GM12878 (cell line): ENCODE measurements around the gene CAPN2. TPM values are rescaled to one million over a fixed set of nuclear protein-coding genes. Genes with fewer than 3 reads are reported as not detected.

Experiments
- ATAC-seq: fragments of 200-7000 bp; cut with Tn5 transposase; 3 replicates; pipeline ENCODE4 v1.9.1; 2020; ENCODE audit warnings: mild to moderate bottlenecking, moderate library complexity
- Bru-seq: library from RNA; stranded (reverse); fragments of 400-500 nt; gene quantifications from one replicate; lab custom pipeline; 2021; lab: Mats Ljungman, UMichigan
- BruChase-seq, 2 experiments: library from RNA; stranded (reverse); fragments of 400-500 nt; gene quantifications; one replicate each; lab custom pipeline; 2021; lab: Mats Ljungman, UMichigan
- BruUV-seq: library from RNA; stranded (reverse); fragments of 400-500 nt; replicated peaks from 2 replicates; lab custom pipeline; 2021; lab: Mats Ljungman, UMichigan
- CTCF ChIA-PET: fragments of 300-600 bp; sonication (Branson Sonifier 250); formaldehyde crosslinking; extraction: SDS; loops from one replicate; lab custom pipeline; 2021; ENCODE audit warnings: inconsistent platforms; lab: Yijun Ruan, JAX
- POLR2A ChIA-PET: fragments of 350-600 bp; formaldehyde crosslinking; extraction: SDS; loops from one replicate; lab custom pipeline; 2021; ENCODE audit warnings: inconsistent platforms; lab: Charles Lee
- RAD21 ChIA-PET: fragments of 300-600 bp; sonication (Branson Sonifier 250); formaldehyde crosslinking; loops from one replicate; lab custom pipeline; 2023; ENCODE audit warnings: antibody characterized with exemption; ENCODE audit not compliant: unreplicated experiment; lab: Charles Lee
- SMC1A ChIA-PET: fragments of 300-600 bp; sonication (Branson Sonifier 250); formaldehyde crosslinking; loops from one replicate; lab custom pipeline; 2023; ENCODE audit not compliant: unreplicated experiment, uncharacterized antibody; lab: Charles Lee
- DNase-seq: peaks from one replicate; pipeline ENCODE4 v3.0.0-alpha.2; 2011; ENCODE audit warnings: low read depth, low spot score
- FAIRE-seq: peaks from 3 replicates; lab custom pipeline; 2011; peaks lifted over from hg19 to GRCh38; lab: Jason Lieb, UNC
- H2AFZ ChIP-seq: 2 replicates; pipeline ENCODE4 v1.6.0; 2011; ENCODE audit warnings: low read depth, low read length, control low read depth; ENCODE audit not compliant: control insufficient read depth
- H3K27ac ChIP-seq: 2 replicates; pipeline ENCODE4 v1.5.1; 2011; ENCODE audit warnings: control low read depth; ENCODE audit not compliant: control insufficient read depth, insufficient read depth
- H3K27me3 ChIP-seq, 2 experiments: replicated peaks in 1 of 2; 2 replicates each; pipeline versions ENCODE4 v1.6.0 to v1.6.1; 2011; ENCODE audit warnings: low read length in 1 of 2; ENCODE audit not compliant: control insufficient read depth in 2 of 2, insufficient read depth in 2 of 2
- H3K36me3 ChIP-seq, 2 experiments: 2 replicates each; pipeline ENCODE4 v1.5.1; 2011; ENCODE audit warnings: low read length in 1 of 2; ENCODE audit not compliant: control insufficient read depth in 2 of 2, insufficient read depth in 2 of 2
- H3K4me1 ChIP-seq: 2 replicates; pipeline ENCODE4 v1.6.1; 2011; ENCODE audit warnings: mild to moderate bottlenecking, low read length, moderate library complexity, mixed read lengths; ENCODE audit not compliant: control insufficient read depth, insufficient read depth
- H3K4me2 ChIP-seq: 2 replicates; pipeline ENCODE4 v1.6.0; 2011; ENCODE audit warnings: control low read depth; ENCODE audit not compliant: control insufficient read depth, insufficient read depth
- H3K4me3 ChIP-seq: fragments of 200-600 bp; sonication (generic); 2 replicates; pipeline ENCODE4 v1.5.1; 2016
- H3K79me2 ChIP-seq: 2 replicates; pipeline ENCODE4 v1.6.0; 2011; ENCODE audit warnings: low read length; ENCODE audit not compliant: control insufficient read depth, insufficient read depth
- H3K9ac ChIP-seq: 2 replicates; pipeline ENCODE4 v1.8.0; 2011; ENCODE audit warnings: low read length, control low read depth, mixed read lengths; ENCODE audit not compliant: control insufficient read depth, insufficient read depth
- H3K9me3 ChIP-seq: replicated peaks from 3 replicates; pipeline ENCODE4 v1.5.1; 2011; ENCODE audit warnings: mild to moderate bottlenecking, low read length; ENCODE audit not compliant: control insufficient read depth, insufficient read depth
- H4K20me1 ChIP-seq: 2 replicates; pipeline ENCODE4 v1.6.0; 2011; ENCODE audit not compliant: control insufficient read depth, insufficient read depth
- BRCA1 ChIP-seq: IDR thresholded peaks from 2 replicates; pipeline ENCODE4 v1.6.1; 2011; ENCODE audit warnings: low read depth, low read length, improper control_type of control experiment
- CBX3 ChIP-seq: fragments of 200-600 bp; sonication (generic); IDR thresholded peaks from 2 replicates; pipeline ENCODE4 v1.6.1; 2016; ENCODE audit warnings: low read depth, borderline replicate concordance
- CREB1 ChIP-seq: IDR thresholded peaks from 2 replicates; pipeline ENCODE4 v1.6.1; 2012; ENCODE audit warnings: low read depth, mild to moderate bottlenecking, inconsistent platforms
- ELK1 ChIP-seq: IDR thresholded peaks from 2 replicates; pipeline ENCODE4 v1.6.1; 2012; ENCODE audit warnings: low read depth, low read length, improper control_type of control experiment
- HSF1 ChIP-seq: fragments of 150-350 bp; IDR thresholded peaks from 2 replicates; pipeline ENCODE4 v1.6.1; 2014; ENCODE audit warnings: mild to moderate bottlenecking, low read depth, low read length
- LARP7 ChIP-seq: fragments of 450-650 bp; IDR thresholded peaks from 2 replicates; pipeline ENCODE4 v1.6.1; 2017; ENCODE audit warnings: mild to moderate bottlenecking
- NBN ChIP-seq: fragments of 450-650 bp; IDR thresholded peaks from 2 replicates; pipeline ENCODE4 v1.6.1; 2016
- POLR2AphosphoS2 ChIP-seq: IDR thresholded peaks from 2 replicates; pipeline ENCODE4 v1.6.1; 2011; ENCODE audit warnings: low read depth, mild to moderate bottlenecking, low read length, improper control_type of control experiment, moderate library complexity
- RUNX3 ChIP-seq: IDR thresholded peaks from 2 replicates; pipeline ENCODE4 v1.6.1; 2012; ENCODE audit warnings: low read length, inconsistent platforms
- SUZ12 ChIP-seq: fragments of 200-600 bp; sonication (generic); IDR thresholded peaks from one replicate; pipeline ENCODE4 v1.6.1; 2018; ENCODE audit warnings: antibody characterized with exemption, mild to moderate bottlenecking; ENCODE audit not compliant: unreplicated experiment
- TBL1XR1 ChIP-seq: IDR thresholded peaks from 2 replicates; pipeline ENCODE4 v1.6.1; 2012; ENCODE audit warnings: low read depth, low read length, improper control_type of control experiment
- YY1 ChIP-seq: IDR thresholded peaks from 2 replicates; pipeline ENCODE4 v1.6.1; 2011; ENCODE audit warnings: low read depth, mild to moderate bottlenecking, low read length
- WGBS: methylation state at CpG from one replicate; pipeline ENCODE4 v1.1.6; 2016; ENCODE audit warnings: low lambda C conversion rate; ENCODE audit not compliant: insufficient replicate concordance, insufficient coverage; ENCODE audit errors: missing lambda C conversion rate; 5-methylcytosine and 5-hydroxymethylcytosine counted together
- in situ Hi-C: fragments of 300-500 bp; cut with MboI; formaldehyde crosslinking; loops from 9 replicates; pipeline ENCODE4 v1.14.3; 2018; ENCODE audit warnings: mixed read lengths
- intact Hi-C: fragments of 100-400 bp; cut with micrococcal nuclease; formaldehyde crosslinking; loops from one replicate; pipeline ENCODE4 v1.14.2; 2022; ENCODE audit not compliant: unreplicated experiment
- long read RNA-seq, 2 experiments: library from polyadenylated mRNA; unstranded; transcript quantifications; one replicate each; pipeline ENCODE4 v2.0.0, GENCODE V29; 2019 to 2020
- polyA minus RNA-seq, 3 experiments: library from RNA; depleted of rRNA, polyadenylated mRNA; stranded (reverse); fragments of >200 nt; gene quantifications; 2 replicates each; pipeline ENCODE4 v1.2.3, GENCODE V29; 2011
- polyA plus RNA-seq, 11 experiments: library from polyadenylated mRNA; depleted of rRNA in 4 of 11; unstranded in 6 of 11; stranded (reverse) in 5 of 11; fragments of >200 nt; fragmentation: Nextera tagmentation in 4 of 11; fragmentation: Illumina TruSeq in 1 of 11; extraction: Ambion mirVana in 4 of 11; extraction: Trizol in 1 of 11; gene quantifications; 1 replicate in 1 of 11; 2 replicates in 10 of 11; pipeline versions ENCODE4 v1.2.1 to v1.2.3, GENCODE V29; 2011 to 2016; ENCODE audit warnings: inconsistent platforms in 2 of 11, missing spikeins in 2 of 11, low read depth in 1 of 11
- total RNA-seq, 4 experiments: library from RNA; depleted of rRNA in 3 of 4; stranded (reverse); fragments of >200 nt in 3 of 4; fragmentation: Illumina TruSeq in 1 of 4; extraction: Trizol in 1 of 4; gene quantifications; 2 replicates each; pipeline versions ENCODE4 v1.2.1 to v1.2.3, GENCODE V29; 2013 to 2021
- TF ChIP-seq, protein P1 (sequence below): IDR thresholded peaks from 2 replicates; pipeline ENCODE4 v1.6.1; 2011; ENCODE audit warnings: low read depth, low read length, improper control_type of control experiment, borderline replicate concordance
- TF ChIP-seq, protein P2 (sequence below): fragments of 450-650 bp; conservative IDR thresholded peaks from 2 replicates; pipeline ENCODE4 v1.6.1; 2017; ENCODE audit warnings: mild to moderate bottlenecking, moderate library complexity

CAPN2 gene
- total RNA-seq (2013; cell fraction: nucleolus; rRNA removed) = 0.93 and 1.9 TPM in 2 replicates
- 12.2 and 16.3 TPM in 2 replicates for total RNA-seq (2014; rRNA removed)
- 17.6 and 18.2 TPM in 2 replicates for total RNA-seq (2014; rRNA removed; fragmentation: Illumina TruSeq; extraction: Trizol)
- total RNA-seq (2021) = 17.9 and 18.9 TPM in 2 replicates
- 12.0 TPM for polyA plus RNA-seq (2011; ENCODE audit: low read depth)
- 9.3 and 10.4 TPM in 2 replicates for polyA plus RNA-seq (2011; rRNA removed)
- polyA plus RNA-seq (2011; cell fraction: cytosol; rRNA removed) = 5.4 and 6.3 TPM in 2 replicates
- 20.0 and 22.4 TPM in 2 replicates for polyA plus RNA-seq (2011; cell fraction: nucleus; rRNA removed)
- polyA plus RNA-seq (2012) = 4.8 and 9.3 TPM in 2 replicates
- polyA plus RNA-seq (2014; fragmentation: Illumina TruSeq; extraction: Trizol) = 17.7 and 18.0 TPM in 2 replicates
- 1 to 10 TPM; 6.0 to 8.2 TPM for polyA plus RNA-seq (2014; fragmentation: Nextera tagmentation; extraction: Ambion mirVana)
- 21.4 and 26.4 TPM in 2 replicates for polyA plus RNA-seq (2014; rRNA removed)
- 10 to 100 TPM; 15.7 to 16.9 TPM for polyA plus RNA-seq (2016; fragmentation: Nextera tagmentation; extraction: Ambion mirVana)
- 8.2 and 10.8 TPM in 2 replicates for polyA minus RNA-seq (2011; rRNA and poly(A)+ RNA removed)
- polyA minus RNA-seq (2011; cell fraction: cytosol; rRNA and poly(A)+ RNA removed) = 3.5 and 4.8 TPM in 2 replicates
- 4.1 and 9.7 TPM in 2 replicates for polyA minus RNA-seq (2011; cell fraction: nucleus; rRNA and poly(A)+ RNA removed)
- percentile 51 among the genes with signal in this experiment for Bru-seq, nascent RNA
- BruChase-seq, experiment 1, labeled RNA remaining after a 6-hour chase = percentile 53 among the genes with signal in this experiment
- percentile 45 among the genes with signal in this experiment for BruChase-seq, experiment 2, labeled RNA remaining after a 2-hour chase
- long read RNA-seq, experiment 1, partial matches to known transcripts = 1 of 1 reads
- long read RNA-seq, experiment 1, other reads (novel, unspliced or antisense) = 0 of 1 reads
- long read RNA-seq, experiment 2, partial matches to known transcripts = 4 of 6 reads
- long read RNA-seq, experiment 2, other reads (novel, unspliced or antisense) = 1 of 6 reads

- Histone ChIP-seq H3K79me2 (no peaks in the 10 kb centered on the region; the same call in 1 of the 2 replicates), H3K27me3 (no peaks in the 10 kb centered on the region), H3K4me1 (peaks cover 28% of the 10 kb centered on the region), H3K9ac (peak within 1 kb of the TSS; percentile 68; the same call in 1 of the 2 replicates), H2AFZ (peak within 1 kb of the TSS; percentile 76), H3K9me3 (no peaks in the 10 kb centered on the region), H3K36me3 (no peaks in the 10 kb centered on the region), H3K4me3 (peak within 1 kb of the TSS; percentile 72), H3K4me2 (peak within 1 kb of the TSS; percentile 99), H3K27ac (0 out of 2 replicates have a peak within 1 kb of the TSS, but pooled peaks have one; percentile 44), H4K20me1 (no peaks in the 10 kb centered on the region)
- ChIA-PET POLR2A (no interaction called here), CTCF (interaction anchor here (3.1 kb wide), 1 partner anchor 38 kb away, joined by 25 read pairs; no protein-coding TSS in a partner anchor), SMC1A (interaction anchor here (1.2 kb wide), 1 partner anchor 37 kb away, joined by 5 read pairs; no protein-coding TSS in a partner anchor), RAD21 (interaction anchor here (1.2 to 2.3 kb wide), 2 partner anchors 31 to 36 kb away, joined by 4 to 8 read pairs; no protein-coding TSS in a partner anchor)
- intact Hi-C loops (loop anchor here (1.0 to 5.0 kb wide), 2 partner anchors 37 to 620 kb away; partner anchors contain the start of gene NVL), in situ Hi-C loops (no loop called here)
- WGBS = 1% methylated on average over 74 of the region's 74 CpGs
- FAIRE-seq (no peak), DNase-seq (no peak), ATAC-seq (peak; percentile 81)
- BruUV-seq = no TSS peak
- TF ChIP-seq CBX3 (no peak), ELK1 (no peak), NBN (no peak), CREB1 (no peak), SUZ12 (no peak), BRCA1 (no peak), TBL1XR1 (no peak), LARP7 (peak; percentile 85), POLR2AphosphoS2 (no peak), YY1 (peak; percentile 43; the same call in 1 of the 2 replicates), HSF1 (no peak), RUNX3 (no peak)
- TF ChIP-seq, protein P1, sequence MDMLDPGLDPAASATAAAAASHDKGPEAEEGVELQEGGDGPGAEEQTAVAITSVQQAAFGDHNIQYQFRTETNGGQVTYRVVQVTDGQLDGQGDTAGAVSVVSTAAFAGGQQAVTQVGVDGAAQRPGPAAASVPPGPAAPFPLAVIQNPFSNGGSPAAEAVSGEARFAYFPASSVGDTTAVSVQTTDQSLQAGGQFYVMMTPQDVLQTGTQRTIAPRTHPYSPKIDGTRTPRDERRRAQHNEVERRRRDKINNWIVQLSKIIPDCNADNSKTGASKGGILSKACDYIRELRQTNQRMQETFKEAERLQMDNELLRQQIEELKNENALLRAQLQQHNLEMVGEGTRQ = no peak
- TF ChIP-seq, protein P2, sequence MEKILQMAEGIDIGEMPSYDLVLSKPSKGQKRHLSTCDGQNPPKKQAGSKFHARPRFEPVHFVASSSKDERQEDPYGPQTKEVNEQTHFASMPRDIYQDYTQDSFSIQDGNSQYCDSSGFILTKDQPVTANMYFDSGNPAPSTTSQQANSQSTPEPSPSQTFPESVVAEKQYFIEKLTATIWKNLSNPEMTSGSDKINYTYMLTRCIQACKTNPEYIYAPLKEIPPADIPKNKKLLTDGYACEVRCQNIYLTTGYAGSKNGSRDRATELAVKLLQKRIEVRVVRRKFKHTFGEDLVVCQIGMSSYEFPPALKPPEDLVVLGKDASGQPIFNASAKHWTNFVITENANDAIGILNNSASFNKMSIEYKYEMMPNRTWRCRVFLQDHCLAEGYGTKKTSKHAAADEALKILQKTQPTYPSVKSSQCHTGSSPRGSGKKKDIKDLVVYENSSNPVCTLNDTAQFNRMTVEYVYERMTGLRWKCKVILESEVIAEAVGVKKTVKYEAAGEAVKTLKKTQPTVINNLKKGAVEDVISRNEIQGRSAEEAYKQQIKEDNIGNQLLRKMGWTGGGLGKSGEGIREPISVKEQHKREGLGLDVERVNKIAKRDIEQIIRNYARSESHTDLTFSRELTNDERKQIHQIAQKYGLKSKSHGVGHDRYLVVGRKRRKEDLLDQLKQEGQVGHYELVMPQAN = peak; percentile 41; the same call in 1 of the 2 replicates
Observed at GRCh38 chr1:223712194-223712849, at the start of gene CAPN2. Gene CAPN2 (plus strand): TSS chr1:223712539. CDS start chr1:223712641, 102 bp downstream.
